Stimulated activated CD4-positive, alpha-beta T cell treated with anti-CD3 and anti-CD28 coated beads, TNF-alpha, amount 100 ng/mL, for 1 hour (primary cell): Measurements from ENCODE around the gene TRPC6.
"Not testable (repeated sequence)": the region's sequence is repeated elsewhere in the genome, so short reads cannot be mapped to it uniquely, and the experiment has no call there.

ENCODE experiments used
- DNase-seq, 3 donors: peaks; one replicate each; pipeline ENCODE4 v3.0.0-alpha.2; 2020; ENCODE audit warnings: low read depth in 3 of 3, low spot score in 1 of 3

The TRPC6 gene

GRCh38 chr11:101523193-101523592 is 60.6 kb downstream of the TRPC6 start:
- DNase-seq: no peak

- no peak for DNase-seq
Observed at GRCh38 chr11:101521821-101522220, 62.0 kb downstream of the TRPC6 start.

GRCh38 chr11:101516546-101516945 is 67.3 kb downstream of the TRPC6 start:
- DNase-seq: no peak

GRCh38 chr11:101511065-101511464 is 72.7 kb downstream of the TRPC6 start:
- DNase-seq: no peak

GRCh38 chr11:101510591-101510990 is 73.2 kb downstream of the TRPC6 start:
- DNase-seq: no peak

- no peak for DNase-seq
Observed at GRCh38 chr11:101509922-101510321, 73.9 kb downstream of the TRPC6 start.

GRCh38 chr11:101508370-101508769 is 75.4 kb downstream of the TRPC6 start:
- no peak for DNase-seq

- DNase-seq: no peak
Observed at GRCh38 chr11:101498891-101499290, 84.9 kb downstream of the TRPC6 start.

- DNase-seq: no peak
Observed at GRCh38 chr11:101497291-101497690, 86.5 kb downstream of the TRPC6 start.

GRCh38 chr11:101487775-101488174 is 96.0 kb downstream of the TRPC6 start:
- no peak for DNase-seq

- no peak for DNase-seq
Observed at GRCh38 chr11:101482556-101483124, 101.2 kb downstream of the TRPC6 start.

GRCh38 chr11:101478587-101479369 is 105.0 kb downstream of the TRPC6 start:
- no peak for DNase-seq

- DNase-seq: no peak
Observed at GRCh38 chr11:101477926-101478325, 105.9 kb downstream of the TRPC6 start.

- no peak for DNase-seq
Observed at GRCh38 chr11:101476191-101476590, 107.6 kb downstream of the TRPC6 start.

GRCh38 chr11:101475699-101476098 is 108.1 kb downstream of the TRPC6 start:
- DNase-seq: no peak

GRCh38 chr11:101474666-101475065 is 109.1 kb downstream of the TRPC6 start:
- DNase-seq: no peak

- DNase-seq: no peak
Observed at GRCh38 chr11:101470881-101471520, 112.8 kb downstream of the TRPC6 start.

- DNase-seq: no peak
Observed at GRCh38 chr11:101470419-101470818, 113.4 kb downstream of the TRPC6 start.

- DNase-seq: no peak
Observed at GRCh38 chr11:101466352-101466751, 117.5 kb downstream of the TRPC6 start.

GRCh38 chr11:101464388-101464787 is 119.4 kb downstream of the TRPC6 start:
- DNase-seq: not testable (repeated sequence)

GRCh38 chr11:101459020-101459419 is 124.8 kb downstream of the TRPC6 start:
- DNase-seq: no peak

- no peak for DNase-seq
Observed at GRCh38 chr11:101458161-101458560, 125.6 kb downstream of the TRPC6 start.
